ENCODE data around the gene CCDC63. TPM values are rescaled to one million over a fixed set of nuclear protein-coding genes. Genes with fewer than 3 reads are reported as not detected.
A peak's percentile ranks its signal among the peaks of the same experiment; 100 is the strongest.

Gene CCDC63
- total and polyA plus RNA-seq, 9 of the 15 experiments (the other 6 are each of a cell fraction or from before 2014, with no cell fraction given) = not detected

DNA sequence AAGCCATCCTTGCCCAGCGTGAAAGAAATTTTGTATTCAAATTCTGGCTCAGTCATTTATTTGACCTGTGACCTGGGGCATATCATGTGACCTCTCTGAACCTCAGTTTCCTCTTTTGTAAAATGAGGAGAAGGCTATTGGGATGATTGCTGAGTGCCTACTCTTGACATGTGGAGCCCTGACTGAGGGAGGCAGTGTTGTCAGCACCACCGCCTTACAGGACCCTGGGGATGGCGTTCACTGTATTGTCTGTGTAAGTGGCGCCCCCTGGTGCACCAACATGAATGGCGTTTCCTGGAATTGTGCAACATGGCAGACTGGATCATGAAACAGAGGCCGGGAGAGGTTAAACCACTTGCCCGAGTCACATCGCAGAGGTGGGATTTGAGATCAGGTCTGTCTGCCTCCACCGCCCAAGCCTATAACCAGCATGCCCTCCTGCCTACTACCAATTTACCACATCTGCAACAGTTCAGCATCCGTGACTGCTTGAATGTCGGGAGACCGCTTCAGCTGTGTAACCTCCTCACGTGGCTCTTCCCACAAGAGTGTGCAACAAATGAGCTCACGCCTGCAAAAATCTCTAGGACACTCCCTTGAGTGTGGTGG is 20.1 kb upstream of the CCDC63 start (continued):
- TF ChIP-seq, protein P1, sequence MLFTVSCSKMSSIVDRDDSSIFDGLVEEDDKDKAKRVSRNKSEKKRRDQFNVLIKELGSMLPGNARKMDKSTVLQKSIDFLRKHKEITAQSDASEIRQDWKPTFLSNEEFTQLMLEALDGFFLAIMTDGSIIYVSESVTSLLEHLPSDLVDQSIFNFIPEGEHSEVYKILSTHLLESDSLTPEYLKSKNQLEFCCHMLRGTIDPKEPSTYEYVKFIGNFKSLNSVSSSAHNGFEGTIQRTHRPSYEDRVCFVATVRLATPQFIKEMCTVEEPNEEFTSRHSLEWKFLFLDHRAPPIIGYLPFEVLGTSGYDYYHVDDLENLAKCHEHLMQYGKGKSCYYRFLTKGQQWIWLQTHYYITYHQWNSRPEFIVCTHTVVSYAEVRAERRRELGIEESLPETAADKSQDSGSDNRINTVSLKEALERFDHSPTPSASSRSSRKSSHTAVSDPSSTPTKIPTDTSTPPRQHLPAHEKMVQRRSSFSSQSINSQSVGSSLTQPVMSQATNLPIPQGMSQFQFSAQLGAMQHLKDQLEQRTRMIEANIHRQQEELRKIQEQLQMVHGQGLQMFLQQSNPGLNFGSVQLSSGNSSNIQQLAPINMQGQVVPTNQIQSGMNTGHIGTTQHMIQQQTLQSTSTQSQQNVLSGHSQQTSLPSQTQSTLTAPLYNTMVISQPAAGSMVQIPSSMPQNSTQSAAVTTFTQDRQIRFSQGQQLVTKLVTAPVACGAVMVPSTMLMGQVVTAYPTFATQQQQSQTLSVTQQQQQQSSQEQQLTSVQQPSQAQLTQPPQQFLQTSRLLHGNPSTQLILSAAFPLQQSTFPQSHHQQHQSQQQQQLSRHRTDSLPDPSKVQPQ (CRISPR knock-in tag; IDR thresholded peaks at IDR 0.05; ENCODE audit: borderline replicate concordance) = no peak
- TF ChIP-seq KLF6 (CRISPR knock-in tag; IDR thresholded peaks at IDR 0.05; ENCODE audit: borderline replicate concordance) = no peak
- no peak for TF ChIP-seq SRSF3 (IDR thresholded peaks at IDR 0.05; ENCODE audit: insufficient read depth, low read length)
- TF ChIP-seq ESRRB (CRISPR knock-in tag; IDR thresholded peaks at IDR 0.05; ENCODE audit: borderline replicate concordance) = no peak
- TF ChIP-seq, protein P2, sequence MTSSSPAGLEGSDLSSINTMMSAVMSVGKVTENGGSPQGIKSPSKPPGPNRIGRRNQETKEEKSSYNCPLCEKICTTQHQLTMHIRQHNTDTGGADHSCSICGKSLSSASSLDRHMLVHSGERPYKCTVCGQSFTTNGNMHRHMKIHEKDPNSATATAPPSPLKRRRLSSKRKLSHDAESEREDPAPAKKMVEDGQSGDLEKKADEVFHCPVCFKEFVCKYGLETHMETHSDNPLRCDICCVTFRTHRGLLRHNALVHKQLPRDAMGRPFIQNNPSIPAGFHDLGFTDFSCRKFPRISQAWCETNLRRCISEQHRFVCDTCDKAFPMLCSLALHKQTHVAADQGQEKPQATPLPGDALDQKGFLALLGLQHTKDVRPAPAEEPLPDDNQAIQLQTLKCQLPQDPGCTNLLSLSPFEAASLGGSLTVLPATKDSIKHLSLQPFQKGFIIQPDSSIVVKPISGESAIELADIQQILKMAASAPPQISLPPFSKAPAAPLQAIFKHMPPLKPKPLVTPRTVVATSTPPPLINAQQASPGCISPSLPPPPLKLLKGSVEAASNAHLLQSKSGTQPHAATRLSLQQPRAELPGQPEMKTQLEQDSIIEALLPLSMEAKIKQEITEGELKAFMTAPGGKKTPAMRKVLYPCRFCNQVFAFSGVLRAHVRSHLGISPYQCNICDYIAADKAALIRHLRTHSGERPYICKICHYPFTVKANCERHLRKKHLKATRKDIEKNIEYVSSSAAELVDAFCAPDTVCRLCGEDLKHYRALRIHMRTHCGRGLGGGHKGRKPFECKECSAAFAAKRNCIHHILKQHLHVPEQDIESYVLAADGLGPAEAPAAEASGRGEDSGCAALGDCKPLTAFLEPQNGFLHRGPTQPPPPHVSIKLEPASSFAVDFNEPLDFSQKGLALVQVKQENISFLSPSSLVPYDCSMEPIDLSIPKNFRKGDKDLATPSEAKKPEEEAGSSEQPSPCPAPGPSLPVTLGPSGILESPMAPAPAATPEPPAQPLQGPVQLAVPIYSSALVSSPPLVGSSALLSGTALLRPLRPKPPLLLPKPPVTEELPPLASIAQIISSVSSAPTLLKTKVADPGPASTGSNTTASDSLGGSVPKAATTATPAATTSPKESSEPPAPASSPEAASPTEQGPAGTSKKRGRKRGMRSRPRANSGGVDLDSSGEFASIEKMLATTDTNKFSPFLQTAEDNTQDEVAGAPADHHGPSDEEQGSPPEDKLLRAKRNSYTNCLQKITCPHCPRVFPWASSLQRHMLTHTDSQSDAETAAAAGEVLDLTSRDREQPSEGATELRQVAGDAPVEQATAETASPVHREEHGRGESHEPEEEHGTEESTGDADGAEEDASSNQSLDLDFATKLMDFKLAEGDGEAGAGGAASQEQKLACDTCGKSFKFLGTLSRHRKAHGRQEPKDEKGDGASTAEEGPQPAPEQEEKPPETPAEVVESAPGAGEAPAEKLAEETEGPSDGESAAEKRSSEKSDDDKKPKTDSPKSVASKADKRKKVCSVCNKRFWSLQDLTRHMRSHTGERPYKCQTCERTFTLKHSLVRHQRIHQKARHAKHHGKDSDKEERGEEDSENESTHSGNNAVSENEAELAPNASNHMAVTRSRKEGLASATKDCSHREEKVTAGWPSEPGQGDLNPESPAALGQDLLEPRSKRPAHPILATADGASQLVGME (CRISPR knock-in tag; IDR thresholded peaks at IDR 0.05) = no peak; the same call in 1 of the 2 replicates
- TF ChIP-seq SREBF1 (IDR thresholded peaks at IDR 0.05; ENCODE audit: borderline replicate concordance, low read depth, low read length) = 0 out of 2 replicates have a peak, but pooled peaks have one; percentile 29
- TF ChIP-seq, protein P3, sequence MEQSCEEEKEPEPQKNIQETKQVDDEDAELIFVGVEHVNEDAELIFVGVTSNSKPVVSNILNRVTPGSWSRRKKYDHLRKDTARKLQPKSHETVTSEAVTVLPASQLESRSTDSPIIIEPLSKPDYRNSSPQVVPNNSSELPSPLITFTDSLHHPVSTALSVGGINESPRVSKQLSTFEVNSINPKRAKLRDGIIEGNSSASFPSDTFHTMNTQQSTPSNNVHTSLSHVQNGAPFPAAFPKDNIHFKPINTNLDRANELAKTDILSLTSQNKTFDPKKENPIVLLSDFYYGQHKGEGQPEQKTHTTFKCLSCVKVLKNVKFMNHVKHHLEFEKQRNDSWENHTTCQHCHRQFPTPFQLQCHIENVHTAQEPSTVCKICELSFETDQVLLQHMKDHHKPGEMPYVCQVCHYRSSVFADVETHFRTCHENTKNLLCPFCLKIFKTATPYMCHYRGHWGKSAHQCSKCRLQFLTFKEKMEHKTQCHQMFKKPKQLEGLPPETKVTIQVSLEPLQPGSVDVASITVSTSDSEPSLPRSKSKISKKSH (CRISPR knock-in tag; IDR thresholded peaks at IDR 0.05) = no peak
- TF ChIP-seq BACH1 (tag; IDR thresholded peaks at IDR 0.05) = no peak
- TF ChIP-seq, protein P4, sequence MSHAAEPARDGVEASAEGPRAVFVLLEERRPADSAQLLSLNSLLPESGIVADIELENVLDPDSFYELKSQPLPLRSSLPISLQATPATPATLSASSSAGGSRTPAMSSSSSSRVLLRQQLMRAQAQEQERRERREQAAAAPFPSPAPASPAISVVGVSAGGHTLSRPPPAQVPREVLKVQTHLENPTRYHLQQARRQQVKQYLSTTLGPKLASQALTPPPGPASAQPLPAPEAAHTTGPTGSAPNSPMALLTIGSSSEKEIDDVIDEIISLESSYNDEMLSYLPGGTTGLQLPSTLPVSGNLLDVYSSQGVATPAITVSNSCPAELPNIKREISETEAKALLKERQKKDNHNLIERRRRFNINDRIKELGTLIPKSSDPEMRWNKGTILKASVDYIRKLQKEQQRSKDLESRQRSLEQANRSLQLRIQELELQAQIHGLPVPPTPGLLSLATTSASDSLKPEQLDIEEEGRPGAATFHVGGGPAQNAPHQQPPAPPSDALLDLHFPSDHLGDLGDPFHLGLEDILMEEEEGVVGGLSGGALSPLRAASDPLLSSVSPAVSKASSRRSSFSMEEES (CRISPR knock-in tag; IDR thresholded peaks at IDR 0.05) = peak; percentile 88
- TF ChIP-seq SAFB (IDR thresholded peaks at IDR 0.05; ENCODE audit: borderline replicate concordance, low read depth, low read length) = no peak
- no peak for TF ChIP-seq POLR2A (conservative IDR thresholded peaks at IDR 0.05)
- TF ChIP-seq ZNF584 (CRISPR knock-in tag; IDR thresholded peaks at IDR 0.05; ENCODE audit: low read depth) = no peak
- TF ChIP-seq ETV6 (IDR thresholded peaks at IDR 0.05; ENCODE audit: borderline replicate concordance in 1 of 2, low read depth in 2 of 2, low read length in 1 of 2) = no peak
- TF ChIP-seq ETV6 (CRISPR knock-in tag; IDR thresholded peaks at IDR 0.05; ENCODE audit: borderline replicate concordance) = no peak
- TF ChIP-seq HMG20B (CRISPR knock-in tag; IDR thresholded peaks at IDR 0.05) = no peak
- peak; percentile 36 for TF ChIP-seq DACH1 (IDR thresholded peaks at IDR 0.05; ENCODE audit: partially characterized antibody)
- TF ChIP-seq TARDBP (IDR thresholded peaks at IDR 0.05) = no peak

All from K562 (cell line).